Stromal cell of bone marrow (primary cell): ENCODE data around the gene PDE9A.

Experiments
- DNase-seq: peaks from one replicate; pipeline ENCODE4 v3.0.0-alpha.2; 2012; ENCODE audit warnings: low read depth

The PDE9A gene

DNA sequence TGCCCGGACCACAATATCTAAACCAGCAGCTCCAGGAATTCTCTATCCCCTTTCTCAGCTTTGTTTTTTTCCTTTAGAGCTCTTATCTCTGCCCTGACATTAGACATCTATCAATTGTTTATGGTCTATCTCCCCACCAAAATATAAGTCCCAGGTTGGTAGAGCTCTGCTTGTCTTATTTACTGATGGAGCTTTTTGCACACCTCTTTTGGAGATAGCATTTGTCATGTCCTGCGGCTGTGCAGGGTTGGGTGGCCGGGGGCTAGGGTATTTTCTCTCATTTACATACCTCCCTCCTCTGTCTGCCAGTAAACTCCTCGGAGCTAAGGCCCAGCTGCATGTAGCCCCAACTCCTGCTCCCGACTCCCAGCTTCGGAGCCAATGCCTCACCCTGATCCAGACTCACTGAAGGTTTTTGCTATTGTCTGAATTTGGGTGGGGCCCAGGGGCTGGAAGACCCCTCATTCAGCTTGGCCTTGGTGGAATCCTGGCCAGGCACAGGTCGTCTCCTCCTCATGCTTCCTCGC is 11.1 kb upstream of the PDE9A start:
- no peak for DNase-seq

DNA sequence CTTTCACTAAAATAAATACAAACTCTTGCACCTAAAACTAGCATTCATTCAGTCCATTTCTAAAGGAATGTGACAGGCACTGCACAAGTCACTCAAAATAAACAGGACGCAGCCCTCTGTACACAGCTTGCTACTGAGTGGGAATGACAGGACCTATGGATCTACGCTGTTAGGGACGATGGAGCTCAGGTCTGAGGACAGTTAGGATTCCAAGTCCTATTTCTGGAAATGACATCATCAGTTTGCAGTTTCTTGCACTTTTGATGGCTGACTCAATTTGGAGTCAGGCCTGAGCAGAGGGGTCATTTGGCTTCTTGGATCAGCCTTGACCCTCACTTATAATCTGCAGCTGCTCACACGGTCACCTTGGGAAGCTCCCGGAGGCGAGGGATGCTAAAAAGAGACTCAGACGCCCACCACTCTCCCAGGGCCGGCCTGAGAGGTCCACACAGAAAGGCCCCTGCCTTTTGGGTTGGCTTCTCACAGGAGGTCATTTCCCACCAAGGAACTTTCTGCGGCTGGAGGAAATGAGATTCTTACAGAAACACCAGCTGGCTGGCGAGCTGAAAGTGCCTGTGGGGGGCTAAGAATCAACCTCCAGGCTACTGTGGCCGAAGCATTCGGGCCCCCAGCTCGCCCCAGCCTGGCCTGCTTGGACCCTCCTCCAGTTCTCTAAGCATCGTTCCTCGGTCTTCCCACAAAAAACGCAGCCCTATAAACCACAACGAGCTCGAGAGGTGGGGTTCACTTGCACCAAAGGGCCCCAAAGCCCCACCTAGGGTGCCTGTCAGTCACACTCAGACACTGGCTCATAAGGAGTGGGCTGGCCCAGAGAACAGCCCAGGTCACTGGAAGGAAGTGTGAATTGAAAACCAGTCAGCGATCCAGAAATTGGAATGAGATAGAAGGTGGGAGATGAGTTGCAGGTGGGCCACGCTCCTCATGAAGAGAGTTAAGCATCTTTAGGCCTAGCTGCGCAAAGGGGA is 8.9 kb upstream of the PDE9A start:
- no peak for DNase-seq

DNA sequence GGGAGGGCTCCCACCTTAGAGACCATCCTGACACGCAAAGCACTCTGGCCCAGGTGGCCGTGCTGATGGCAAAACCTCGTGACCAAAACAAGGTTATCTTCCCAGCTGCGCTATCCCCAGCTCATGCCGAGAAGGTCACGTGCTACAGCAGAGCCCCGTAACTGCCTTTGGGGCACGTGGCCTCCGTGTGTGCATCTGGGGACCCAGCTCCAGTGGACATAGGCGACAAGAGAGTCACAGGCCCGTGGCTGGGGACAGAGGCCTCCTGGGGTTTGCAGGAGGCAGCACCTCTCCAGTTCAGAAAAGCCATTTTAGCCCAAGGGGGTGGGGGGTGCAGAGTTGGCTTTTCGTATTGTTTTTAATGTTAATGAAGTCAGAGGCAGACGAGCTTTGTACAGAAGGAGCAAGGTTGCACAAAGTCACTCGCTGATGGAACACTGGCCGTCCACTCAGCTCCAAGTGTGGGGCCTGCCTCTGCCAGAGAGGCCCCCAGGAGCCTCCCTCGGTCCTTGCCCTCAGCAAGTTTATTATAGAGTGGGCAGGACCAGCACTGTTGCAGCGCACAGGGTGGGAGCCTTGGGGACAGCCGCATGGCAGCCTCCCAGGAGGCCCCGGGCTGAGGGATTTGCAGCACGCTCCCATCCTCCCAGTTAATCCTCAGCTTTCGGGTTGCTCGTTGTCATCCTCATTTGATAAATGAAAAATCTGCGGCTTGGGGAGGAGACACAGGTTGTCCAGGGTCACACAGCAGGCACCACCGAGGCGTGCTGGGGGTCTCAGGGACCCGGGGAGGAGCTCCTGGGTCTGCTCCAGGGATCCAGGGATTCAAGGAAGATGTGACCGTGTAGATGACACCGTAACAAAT is 8.0 kb upstream of the PDE9A start:
- DNase-seq: no peak

DNA sequence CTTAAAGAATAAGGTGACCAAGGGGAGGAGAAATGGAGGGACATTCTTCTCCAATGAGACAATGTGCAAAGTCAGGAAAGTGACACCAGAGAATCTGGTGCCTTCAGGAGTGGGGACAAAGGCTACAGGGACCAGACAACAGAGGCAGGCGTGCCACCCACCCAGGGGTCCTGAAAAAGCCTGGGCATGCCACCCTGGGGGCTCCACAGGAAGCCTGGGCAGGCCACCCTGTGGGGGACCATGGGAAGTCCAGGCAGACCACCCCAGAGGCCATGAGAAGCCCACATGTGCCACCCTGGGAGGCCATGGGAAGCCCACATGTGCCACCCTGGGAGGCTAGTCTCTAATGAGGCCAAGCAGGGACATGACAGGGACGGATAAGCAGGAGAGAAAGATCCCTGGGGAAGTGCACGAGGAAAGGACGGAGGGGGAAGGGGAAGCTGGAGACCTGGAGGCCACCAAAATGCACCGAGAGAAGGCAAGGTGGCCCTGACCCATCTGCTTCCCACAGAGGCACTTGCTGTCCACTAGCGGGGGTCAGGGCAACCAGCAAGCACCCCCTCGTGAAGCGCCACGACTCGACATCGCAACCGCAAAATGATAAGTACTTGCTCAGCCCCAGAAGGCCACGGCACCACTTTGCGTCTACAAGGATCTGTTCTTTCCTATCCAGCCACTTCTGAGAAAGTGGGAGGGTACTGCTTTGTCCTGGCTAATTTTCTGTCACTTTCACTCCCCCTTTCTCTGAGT is 7.2 kb upstream of the PDE9A start:
- DNase-seq: no peak

DNA sequence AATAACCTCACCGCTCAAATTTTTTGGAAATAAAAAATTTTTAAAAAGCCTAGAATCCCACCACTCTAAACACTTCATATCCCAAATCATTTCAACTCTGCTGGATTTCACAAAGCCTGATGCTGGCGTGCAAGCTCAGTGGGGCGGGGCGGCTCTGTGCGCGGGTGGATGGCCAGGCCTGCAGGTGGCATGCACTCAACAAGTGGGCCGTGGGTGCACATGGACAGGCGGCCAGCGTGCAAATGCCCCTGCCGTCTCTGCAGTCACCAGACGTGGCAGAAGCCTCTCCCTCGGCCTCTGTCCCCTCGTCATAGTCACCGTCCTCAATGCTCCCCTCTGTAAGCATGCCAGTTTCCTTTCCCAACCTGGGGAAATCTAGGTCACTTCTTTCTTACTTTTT is 6.6 kb upstream of the PDE9A start:
- no peak for DNase-seq

DNA sequence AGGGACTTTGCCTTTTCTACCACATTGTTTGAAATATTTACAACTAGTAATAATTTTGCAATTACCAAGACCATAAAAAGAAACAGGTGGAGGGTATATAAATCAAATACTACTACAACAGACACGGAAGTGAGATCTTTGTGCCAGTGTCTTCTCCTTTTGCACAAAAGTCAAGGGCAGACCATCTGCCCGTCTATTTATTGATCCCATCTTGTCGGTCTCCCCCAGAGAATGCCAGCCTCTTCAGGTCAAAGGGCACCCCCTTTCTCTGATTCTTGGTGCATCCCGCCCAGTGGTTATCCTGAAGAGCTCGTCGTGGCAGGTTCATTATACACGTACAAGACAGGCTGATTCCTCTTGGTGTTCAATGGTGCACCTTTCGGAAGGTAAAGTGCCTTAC is 4.8 kb upstream of the PDE9A start:
- DNase-seq: no peak

DNA sequence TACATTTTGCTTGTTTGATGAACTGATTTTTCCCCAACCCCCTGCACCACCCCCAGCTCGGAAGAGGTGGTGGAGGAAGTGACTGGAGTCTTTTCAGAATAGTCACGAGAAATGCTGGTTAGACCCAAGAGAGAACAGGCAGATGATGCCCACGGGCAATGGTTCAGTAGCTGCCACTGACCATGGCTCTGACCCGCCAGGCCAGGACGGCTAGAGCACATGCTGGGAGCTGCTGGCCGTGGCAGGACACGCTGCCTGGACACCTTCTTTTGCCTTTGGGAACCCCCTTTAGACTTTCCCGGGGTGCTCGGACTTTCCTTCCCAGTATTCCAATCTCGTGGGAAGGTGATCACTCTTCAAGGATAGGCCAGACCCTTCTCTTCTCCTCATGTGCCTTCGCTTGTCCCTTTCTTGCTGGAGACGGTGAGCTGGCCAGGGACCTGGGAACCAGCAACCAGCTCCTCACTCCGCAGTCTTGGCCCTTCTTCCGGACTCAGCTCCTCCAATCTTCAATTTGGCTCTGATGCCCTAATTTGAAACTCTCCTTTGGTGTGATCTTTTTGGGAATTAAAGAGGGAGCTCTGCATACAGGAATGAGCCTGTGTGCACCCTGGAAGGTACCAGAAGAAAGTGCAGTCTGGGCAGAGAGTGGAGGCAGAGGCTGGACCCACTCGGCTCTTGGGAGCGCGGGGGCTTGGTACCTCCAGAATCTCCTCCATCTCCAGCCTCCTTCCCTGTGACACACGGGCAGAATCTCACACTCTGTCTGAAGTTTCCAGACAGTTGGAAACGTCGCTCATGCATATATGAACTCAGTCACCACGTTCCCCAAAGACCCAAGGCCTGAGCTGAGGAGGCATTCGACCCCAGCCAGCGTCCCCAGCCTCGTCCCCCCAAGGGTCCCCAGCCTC is 4.0 kb upstream of the PDE9A start:
- DNase-seq: no peak

DNA sequence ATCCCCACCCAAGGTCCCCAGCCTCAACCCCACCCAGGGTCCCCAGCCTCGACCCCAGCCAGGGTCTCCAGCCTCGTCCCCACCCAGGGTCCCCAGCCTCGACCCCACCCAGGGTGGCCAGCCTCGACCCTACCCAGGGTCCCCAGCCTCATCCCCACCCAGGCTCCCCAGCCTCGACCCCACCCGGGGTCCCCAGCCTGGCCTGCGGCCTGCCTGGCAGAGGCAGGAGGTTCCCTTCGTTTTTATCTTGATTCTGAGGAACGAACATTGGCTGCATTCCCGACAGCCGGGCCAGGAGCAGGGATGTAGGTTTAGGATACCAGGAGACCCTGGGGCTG is 3.4 kb upstream of the PDE9A start:
- DNase-seq: no peak

DNA sequence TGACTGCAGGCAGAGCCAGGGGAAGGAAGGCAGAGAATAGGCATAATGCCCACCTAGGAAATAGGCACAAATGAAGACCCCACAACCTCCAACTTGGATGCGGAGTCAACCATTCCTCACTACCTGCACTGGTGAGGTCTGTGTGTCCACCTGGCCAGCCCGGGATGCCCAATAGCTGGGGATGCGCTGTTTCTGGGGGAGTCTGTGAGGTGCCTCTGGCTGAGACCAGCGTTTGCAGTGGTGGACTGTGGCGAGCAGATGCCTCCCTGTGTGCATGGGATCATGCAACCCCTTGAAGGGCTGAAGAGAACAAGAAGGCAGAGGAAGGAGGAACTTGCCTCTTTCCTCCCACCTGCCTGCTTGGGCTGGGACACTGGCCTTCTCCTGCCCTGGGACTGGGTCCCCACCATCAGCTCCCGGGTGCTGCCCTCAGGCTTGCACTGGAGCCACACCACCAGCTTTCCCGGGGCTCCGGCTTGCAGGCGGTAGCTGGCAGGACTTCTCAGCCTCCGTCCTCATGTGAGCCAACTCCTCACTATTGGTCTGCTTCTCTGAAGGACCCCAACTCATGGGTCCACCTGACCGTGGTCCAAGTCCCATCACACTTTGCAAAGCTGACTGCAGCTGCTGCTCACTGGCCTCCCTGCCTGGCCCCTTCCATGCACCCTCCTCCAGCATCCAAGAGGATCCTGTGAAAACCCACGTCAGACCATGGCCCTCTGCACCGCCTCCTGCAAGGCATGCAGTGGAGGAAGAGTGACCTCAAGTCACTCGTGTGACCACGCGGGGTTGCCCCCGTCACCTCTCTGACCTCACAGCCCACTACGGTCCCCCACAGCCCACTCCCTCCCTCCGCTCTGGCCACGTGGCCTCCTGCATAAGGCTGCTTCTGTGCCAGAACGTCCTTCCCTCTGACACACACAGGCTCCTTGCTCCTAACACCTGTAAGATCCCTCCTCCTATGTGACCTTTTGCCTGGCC is 2.7 kb upstream of the PDE9A start:
- no peak for DNase-seq

DNA sequence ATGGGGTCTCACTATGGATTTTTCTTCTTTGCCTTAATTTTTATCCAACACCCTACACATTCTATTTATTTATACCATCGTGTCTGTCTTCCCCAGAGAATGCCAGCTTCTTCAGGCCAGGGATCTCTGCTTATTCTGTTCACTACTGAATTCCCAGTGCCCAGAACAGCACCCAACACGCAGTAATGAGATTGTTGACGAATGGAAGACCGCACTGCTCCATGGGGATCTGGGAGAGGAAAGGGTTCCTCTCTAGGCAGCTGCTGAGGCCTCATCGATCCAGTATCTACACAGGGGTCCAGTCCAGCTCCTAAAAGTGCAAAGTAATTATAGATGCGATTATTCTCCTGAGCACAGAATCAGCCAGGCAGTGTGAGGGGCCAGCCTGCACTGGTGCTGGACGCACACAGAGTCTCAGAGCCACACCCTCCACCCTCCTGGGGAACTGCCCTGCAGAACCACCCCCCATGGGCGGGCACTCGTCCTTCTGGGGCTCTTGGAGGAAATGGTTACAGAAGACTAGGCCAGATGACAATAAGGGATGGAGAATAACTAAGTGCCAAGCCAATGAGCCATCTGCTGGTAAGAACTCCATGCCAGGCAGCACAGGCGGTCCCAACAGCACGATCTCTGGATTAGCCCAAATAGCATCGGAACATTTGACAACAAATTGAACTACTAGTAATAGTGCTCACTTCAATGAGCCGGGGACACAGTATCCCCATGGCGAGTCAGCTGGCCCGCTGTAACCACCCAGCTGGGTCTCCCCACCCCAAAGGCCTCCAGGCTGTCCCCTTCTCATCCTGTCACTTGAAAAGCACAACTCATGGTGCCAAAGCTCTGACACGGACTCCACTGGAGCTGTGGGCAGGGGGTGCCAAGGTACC is 1.7 kb upstream of the PDE9A start:
- DNase-seq: no peak

DNA sequence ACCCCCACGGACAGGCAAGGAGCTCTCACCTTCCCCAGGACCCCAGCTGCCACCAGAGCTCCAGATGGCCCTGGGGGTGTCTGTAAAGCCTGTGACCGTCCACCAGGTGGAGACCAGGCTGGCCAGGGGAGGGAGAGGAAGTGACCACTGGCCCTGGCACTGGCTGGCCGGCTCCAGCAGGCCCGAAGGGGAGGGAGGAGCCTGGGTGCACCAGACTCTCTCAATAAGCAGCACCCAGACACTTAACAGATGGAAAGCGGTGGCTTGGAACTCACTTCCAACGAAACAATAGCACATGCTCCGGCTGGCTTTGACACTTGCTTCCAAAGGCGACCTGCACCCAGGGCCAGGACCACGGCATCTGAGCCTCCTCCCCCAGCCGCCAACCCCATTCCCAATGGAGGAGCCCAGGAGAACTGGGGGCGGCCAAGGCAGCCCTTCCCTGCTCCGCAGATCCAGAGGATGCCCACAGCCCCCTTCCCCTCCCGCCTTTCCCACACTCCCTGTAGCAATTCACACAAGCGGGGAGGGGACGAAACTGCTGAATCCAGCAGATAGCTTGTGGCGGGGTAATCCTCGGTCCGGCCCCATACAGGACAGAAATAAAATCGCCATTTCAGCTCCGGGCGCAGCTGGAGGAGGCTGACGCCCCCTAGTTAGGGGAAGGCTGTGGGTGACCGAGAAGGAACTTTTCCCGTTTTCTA is 742 bp upstream of the PDE9A start:
- DNase-seq: no peak

DNA sequence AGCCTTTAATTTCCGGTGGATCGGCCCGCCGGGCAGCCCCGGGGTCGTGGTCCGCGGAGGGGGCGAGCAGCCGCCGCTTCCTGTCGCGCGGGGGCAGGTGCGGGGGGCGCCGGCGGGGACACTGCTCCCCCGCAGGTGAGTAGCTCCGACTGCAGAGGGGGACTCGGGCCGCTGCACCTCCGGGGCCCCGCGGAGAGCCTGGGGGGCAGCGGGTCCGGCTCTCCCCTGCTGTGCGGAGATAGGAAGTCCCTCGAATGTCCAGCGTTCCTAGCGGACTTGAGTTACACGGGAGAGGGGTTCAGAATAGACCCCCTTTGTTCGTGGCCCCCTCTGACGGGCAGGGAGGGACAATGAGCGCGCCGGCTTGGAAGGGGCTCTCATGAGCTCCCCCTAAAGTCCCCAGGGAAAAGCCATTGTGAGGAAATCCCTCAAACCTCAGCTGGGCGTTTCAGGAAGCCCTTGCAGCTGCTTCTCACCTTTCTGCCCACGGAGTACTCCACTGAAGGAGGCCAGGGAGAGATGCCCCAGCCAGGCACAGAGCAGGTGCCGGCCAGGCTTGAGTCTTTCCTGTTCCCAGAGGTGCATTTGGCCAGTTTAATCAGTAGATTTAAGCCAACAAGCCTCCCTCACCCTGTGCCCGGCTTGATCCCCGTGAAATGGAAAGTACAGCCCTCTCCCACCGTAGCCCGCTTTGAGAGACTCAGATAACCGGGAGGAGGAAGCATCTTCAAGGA is 925 bp downstream of the PDE9A start:
- no peak for DNase-seq

DNA sequence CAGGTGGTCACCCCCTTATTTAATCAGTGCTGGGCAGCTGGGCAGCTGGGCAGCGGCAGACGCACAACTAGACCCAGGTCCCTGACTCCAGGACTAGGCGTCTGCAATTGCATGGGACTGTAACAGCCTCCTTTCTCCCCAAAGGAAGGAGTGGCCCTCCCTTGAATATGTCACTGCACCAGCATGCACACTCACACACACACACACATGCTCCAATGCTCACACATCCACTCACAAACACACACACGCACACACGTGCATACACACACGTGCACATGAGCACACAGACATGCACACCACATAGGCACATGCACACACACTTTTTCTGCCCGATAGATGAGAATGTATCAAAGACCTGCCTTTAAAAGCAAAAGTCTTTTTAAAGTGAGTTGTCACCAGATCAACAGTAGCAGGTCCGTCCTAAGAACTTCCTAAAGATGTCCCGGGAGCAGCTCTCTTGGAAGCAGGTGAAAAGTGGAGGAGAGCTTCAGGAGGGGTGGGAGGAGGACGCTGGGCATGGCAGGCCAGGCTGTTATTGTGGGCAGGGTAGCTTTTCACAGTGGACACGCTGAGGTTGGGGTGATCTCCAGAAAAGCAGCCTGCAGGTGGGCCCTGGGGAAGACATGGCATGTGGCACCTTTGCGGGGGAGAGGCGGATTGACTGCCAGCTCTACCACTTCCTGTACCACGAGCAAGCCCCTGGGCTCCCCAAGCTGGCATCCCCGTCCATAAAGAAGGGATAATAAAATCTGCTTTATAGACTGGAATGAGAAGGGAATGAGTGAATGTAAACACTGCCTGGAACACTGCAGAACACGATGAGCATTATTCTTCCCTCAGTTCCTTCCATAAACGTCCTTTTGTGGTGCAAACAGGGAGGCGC is 1.7 kb downstream of the PDE9A start:
- DNase-seq: no peak

DNA sequence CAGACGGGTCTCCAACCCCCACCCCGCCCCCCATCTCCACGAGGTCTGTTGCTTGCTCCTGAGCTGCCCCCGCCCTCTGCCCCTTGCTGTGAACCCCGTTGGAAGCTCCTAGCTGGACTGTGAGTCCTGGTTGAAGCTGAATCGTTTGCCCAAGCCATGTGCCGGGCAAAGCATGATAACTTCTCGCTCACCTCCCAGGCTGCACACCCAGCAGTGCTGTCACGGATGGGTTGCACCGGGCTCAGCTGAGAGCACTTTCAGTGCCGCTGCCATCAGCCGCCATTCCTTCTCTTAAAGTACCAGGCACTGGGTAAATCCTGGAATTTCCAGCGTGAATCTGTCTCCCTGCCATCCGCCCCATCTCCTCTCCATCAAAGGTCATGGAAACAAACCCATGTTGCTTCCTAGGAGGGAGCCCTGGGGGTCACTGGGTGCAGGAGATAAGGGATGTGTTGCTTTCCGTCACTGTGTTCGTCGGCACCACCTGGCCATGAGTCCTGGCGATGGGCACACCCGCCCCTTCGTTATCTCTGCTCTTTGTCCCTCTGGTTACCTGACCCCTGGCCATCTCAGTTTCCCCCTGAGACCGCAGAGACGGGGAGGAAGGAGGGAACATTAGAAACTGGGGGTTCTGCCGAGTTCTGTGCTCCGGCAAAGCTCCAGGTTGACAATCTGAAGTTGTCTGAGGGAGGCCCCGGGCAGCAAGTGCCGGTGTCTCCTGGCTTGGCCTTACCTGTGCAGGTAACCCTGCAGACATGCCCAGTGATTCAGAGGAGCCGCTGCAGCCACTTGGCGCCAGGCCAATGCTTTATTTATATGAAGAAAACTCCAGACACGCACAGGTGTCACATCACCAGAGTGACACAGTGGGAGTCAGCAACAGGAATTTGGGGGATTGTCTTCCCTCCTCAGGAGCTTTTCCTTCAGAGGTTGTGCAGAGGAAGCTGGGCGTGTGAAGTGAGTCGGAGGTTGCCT is 2.7 kb downstream of the PDE9A start:
- DNase-seq: no peak

DNA sequence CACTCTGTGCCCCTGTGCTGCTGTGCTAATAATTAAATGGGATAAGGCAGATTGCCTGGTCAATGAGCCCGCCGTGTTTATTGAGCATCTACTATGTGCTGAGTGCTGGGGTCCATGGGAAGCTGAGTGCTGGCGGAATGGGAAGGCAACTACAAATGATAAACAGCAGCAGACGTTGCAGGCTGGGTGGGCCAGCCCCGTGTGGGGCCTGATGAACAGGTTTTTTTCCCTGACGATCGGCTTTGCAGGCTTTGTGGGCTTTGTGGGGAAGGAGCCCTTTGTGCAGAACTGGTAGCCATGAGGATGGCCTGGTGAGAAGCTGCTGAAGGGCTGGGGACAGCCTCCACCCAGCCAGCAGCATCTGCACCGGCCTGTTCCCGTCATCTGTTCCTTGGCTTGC is 3.5 kb downstream of the PDE9A start:
- no peak for DNase-seq
